Activated CD8-positive, alpha-beta memory T cell treated with anti-CD3 and anti-CD28 coated beads, Interleukin-2, amount 10 ng/mL, durations not matched to agents 7 days and 5 days (primary cell): ENCODE data around the gene SNAI3. TPM values are rescaled to one million over a fixed set of nuclear protein-coding genes. Genes with fewer than 3 reads are reported as not detected.

Experiments
- ATAC-seq: fragments of 150-1000 bp; cut with Tn5 transposase; one replicate; pipeline ENCODE4 v1.10.0; 2021; ENCODE audit warnings: moderate library complexity
- CTCF ChIA-PET: fragments of 350-600 bp; sonication (Branson Sonifier 250); formaldehyde crosslinking; loops from one replicate; lab custom pipeline; 2021; ENCODE audit warnings: antibody characterized with exemption; lab: Charles Lee
- DNase-seq: peaks from one replicate; pipeline ENCODE4 v3.0.0-alpha.2; 2020
- H3K27ac Mint-ChIP-seq: one replicate; pipeline ENCODE4 v1.8.0; 2021; ENCODE audit warnings: mild to moderate bottlenecking, mixed read lengths
- H3K27me3 Mint-ChIP-seq: one replicate; pipeline ENCODE4 v1.8.0; 2021; ENCODE audit warnings: mixed read lengths
- H3K36me3 Mint-ChIP-seq: one replicate; pipeline ENCODE4 v1.8.0; 2021; ENCODE audit warnings: mild to moderate bottlenecking, mixed read lengths
- H3K4me1 Mint-ChIP-seq: one replicate; pipeline ENCODE4 v1.8.0; 2021; ENCODE audit warnings: mixed read lengths
- H3K4me3 Mint-ChIP-seq: one replicate; pipeline ENCODE4 v1.8.0; 2021; ENCODE audit warnings: mild to moderate bottlenecking, moderate library complexity, mixed read lengths
- H3K9me3 Mint-ChIP-seq: one replicate; pipeline ENCODE4 v1.8.0; 2022; ENCODE audit warnings: low read depth, mixed read lengths
- total RNA-seq, 2 experiments: library from RNA; stranded (reverse); gene quantifications; one replicate each; pipeline ENCODE4 v1.2.3, GENCODE V29; 2021

Gene SNAI3
- total RNA-seq, 2 experiments from 2014 or later, result 5.6 to 14.1 TPM

GRCh38 chr16:88639231-88640038 is 46.9 kb downstream of the SNAI3 start:
- peaks cover 26% of the 10 kb centered on the region for H3K4me1 Mint-ChIP-seq
- ATAC-seq, result no peak
- H3K36me3 Mint-ChIP-seq, result peaks cover 13% of the 10 kb centered on the region
- no peak overlapping the region for H3K27ac Mint-ChIP-seq
- H3K9me3 Mint-ChIP-seq, result no peaks in the 10 kb centered on the region
- CTCF ChIA-PET, result interaction anchor here (1.5 kb wide), 1 partner anchor 25 kb away, joined by 4 read pairs; no protein-coding TSS in a partner anchor
- no peak for DNase-seq
- peaks cover 44% of the 10 kb centered on the region for H3K27me3 Mint-ChIP-seq
- H3K4me3 Mint-ChIP-seq, result no peak overlapping the region

- peaks cover 44% of the 10 kb centered on the region for H3K27me3 Mint-ChIP-seq
- DNase-seq (no peak), ATAC-seq (no peak)
- H3K9me3 Mint-ChIP-seq, result no peaks in the 10 kb centered on the region
- H3K36me3 Mint-ChIP-seq, result peaks cover 7% of the 10 kb centered on the region
- CTCF ChIA-PET, result interaction anchor here (1.2 to 2.0 kb wide), 3 partner anchors 11 to 68 kb away, joined by 3 to 8 read pairs (median 4); partner anchors contain the start of gene ZC3H18
- no peak within 1 kb of the TSS for H3K4me3 Mint-ChIP-seq
- peaks cover 29% of the 10 kb centered on the region for H3K4me1 Mint-ChIP-seq
- H3K27ac Mint-ChIP-seq, result no peak within 1 kb of the TSS
Measured at GRCh38 chr16:88638323-88639230, 47.7 kb downstream of the SNAI3 start, which contains the start of gene IL17C. TSS of gene IL17C (plus strand) at chr16:88638572. CDS start at chr16:88638642, 70 bp downstream.

- no peak overlapping the region for H3K4me3 Mint-ChIP-seq
- peaks cover 44% of the 10 kb centered on the region for H3K27me3 Mint-ChIP-seq
- DNase-seq (no peak), ATAC-seq (no peak)
- peaks cover 32% of the 10 kb centered on the region for H3K4me1 Mint-ChIP-seq
- H3K36me3 Mint-ChIP-seq, result peaks cover 6% of the 10 kb centered on the region
- CTCF ChIA-PET, result interaction anchor here (0.8 to 2.0 kb wide), 10 partner anchors 10 to 184 kb away, joined by 3 to 8 read pairs (median 4); partner anchors contain the start of genes MVD and ZC3H18
- no peaks in the 10 kb centered on the region for H3K9me3 Mint-ChIP-seq
- peak overlapping the region; percentile 7 for H3K27ac Mint-ChIP-seq
Measured at GRCh38 chr16:88636488-88637265, 49.6 kb downstream of the SNAI3 start.

- CTCF ChIA-PET, result interaction anchor here (1.6 to 2.0 kb wide), 2 partner anchors 49 to 65 kb away, joined by 5 to 6 read pairs; no protein-coding TSS in a partner anchor
- peaks cover 32% of the 10 kb centered on the region for H3K4me1 Mint-ChIP-seq
- H3K27me3 Mint-ChIP-seq, result peaks cover 41% of the 10 kb centered on the region
- DNase-seq (no peak), ATAC-seq (no peak)
- H3K4me3 Mint-ChIP-seq, result no peak overlapping the region
- H3K36me3 Mint-ChIP-seq, result peaks cover 8% of the 10 kb centered on the region
- no peaks in the 10 kb centered on the region for H3K9me3 Mint-ChIP-seq
- no peak overlapping the region for H3K27ac Mint-ChIP-seq
Measured at GRCh38 chr16:88635671-88636319, 50.5 kb downstream of the SNAI3 start.

- Mint-ChIP-seq H3K36me3 (peaks cover 8% of the 10 kb centered on the region), H3K27me3 (peaks cover 35% of the 10 kb centered on the region), H3K9me3 (no peaks in the 10 kb centered on the region), H3K27ac (no peak overlapping the region), H3K4me3 (peak overlapping the region; percentile 70), H3K4me1 (peaks cover 32% of the 10 kb centered on the region)
- ATAC-seq, result no peak
- no peak for DNase-seq
- CTCF ChIA-PET, result interaction anchor here (2.0 kb wide), 1 partner anchor 50 kb away, joined by 5 read pairs; no protein-coding TSS in a partner anchor
Measured at GRCh38 chr16:88634994-88635670, 51.2 kb downstream of the SNAI3 start.

- Mint-ChIP-seq H3K4me3 (peak overlapping the region; percentile 70), H3K9me3 (no peaks in the 10 kb centered on the region), H3K4me1 (peaks cover 32% of the 10 kb centered on the region), H3K27me3 (peaks cover 27% of the 10 kb centered on the region), H3K36me3 (peaks cover 11% of the 10 kb centered on the region), H3K27ac (peak overlapping the region; percentile 75)
- DNase-seq (peak; percentile 84), ATAC-seq (peak; percentile 69)
- CTCF ChIA-PET, result interaction anchor here (0.8 to 2.6 kb wide), 8 partner anchors 9 to 71 kb away, joined by 3 to 15 read pairs (median 4); partner anchors contain the start of gene ZC3H18
Measured at GRCh38 chr16:88634141-88634993, 51.9 kb downstream of the SNAI3 start.

- CTCF ChIA-PET, result interaction anchor here (0.8 to 2.6 kb wide), 14 partner anchors 8 to 147 kb away, joined by 3 to 15 read pairs (median 3); partner anchors contain the start of gene ZC3H18
- H3K9me3 Mint-ChIP-seq, result no peaks in the 10 kb centered on the region
- peak; percentile 75 for DNase-seq
- H3K4me3 Mint-ChIP-seq, result peak overlapping the region; percentile 70
- H3K4me1 Mint-ChIP-seq, result peaks cover 32% of the 10 kb centered on the region
- H3K36me3 Mint-ChIP-seq, result peaks cover 11% of the 10 kb centered on the region
- ATAC-seq, result peak; percentile 32
- peaks cover 23% of the 10 kb centered on the region for H3K27me3 Mint-ChIP-seq
- peak overlapping the region; percentile 75 for H3K27ac Mint-ChIP-seq
Measured at GRCh38 chr16:88633684-88634140, 52.6 kb downstream of the SNAI3 start.

GRCh38 chr16:88632587-88632930 is 53.7 kb downstream of the SNAI3 start:
- Mint-ChIP-seq H3K9me3 (no peaks in the 10 kb centered on the region), H3K27ac (no peak overlapping the region), H3K4me1 (peaks cover 27% of the 10 kb centered on the region), H3K4me3 (no peak overlapping the region), H3K27me3 (peaks cover 12% of the 10 kb centered on the region), H3K36me3 (peaks cover 13% of the 10 kb centered on the region)
- CTCF ChIA-PET, result interaction anchor here (0.9 to 2.6 kb wide), 8 partner anchors 13 to 148 kb away, joined by 3 to 15 read pairs (median 4); partner anchors contain the start of gene ZC3H18
- ATAC-seq, result no peak
- no peak for DNase-seq

- DNase-seq (no peak), ATAC-seq (no peak)
- Mint-ChIP-seq H3K27ac (no peak overlapping the region), H3K4me1 (peaks cover 22% of the 10 kb centered on the region), H3K9me3 (no peaks in the 10 kb centered on the region), H3K4me3 (no peak overlapping the region), H3K27me3 (peaks cover 7% of the 10 kb centered on the region), H3K36me3 (peaks cover 15% of the 10 kb centered on the region)
- CTCF ChIA-PET, result interaction anchor here (1.5 to 2.6 kb wide), 5 partner anchors 12 to 106 kb away, joined by 3 to 15 read pairs (median 4); no protein-coding TSS in a partner anchor
Measured at GRCh38 chr16:88631920-88632586, 54.3 kb downstream of the SNAI3 start.

GRCh38 chr16:88631384-88631783 is 54.9 kb downstream of the SNAI3 start:
- H3K9me3 Mint-ChIP-seq, result no peaks in the 10 kb centered on the region
- no peak overlapping the region for H3K4me3 Mint-ChIP-seq
- DNase-seq (no peak), ATAC-seq (no peak)
- H3K36me3 Mint-ChIP-seq, result peaks cover 15% of the 10 kb centered on the region
- CTCF ChIA-PET, result interaction anchor here (1.5 to 2.6 kb wide), 2 partner anchors 12 to 70 kb away, joined by 3 to 15 read pairs; no protein-coding TSS in a partner anchor
- peaks cover 19% of the 10 kb centered on the region for H3K4me1 Mint-ChIP-seq
- H3K27ac Mint-ChIP-seq, result no peak overlapping the region
- H3K27me3 Mint-ChIP-seq, result peaks cover 5% of the 10 kb centered on the region
